HEK293T (cell line): Measurements from ENCODE around the gene F13B.

Experiments used
- BHLHE40 ChIP-seq: fragments of 450-650 bp; IDR thresholded peaks from 2 replicates; pipeline ENCODE4 v1.6.1; 2016; ENCODE audit warnings: mild to moderate bottlenecking, moderate library complexity, borderline replicate concordance
- FOXA1 ChIP-seq: fragments of 450-650 bp; IDR thresholded peaks from 2 replicates; pipeline ENCODE4 v1.6.1; 2016; ENCODE audit warnings: mild to moderate bottlenecking
- FOXM1 ChIP-seq: fragments of 450-650 bp; IDR thresholded peaks from 2 replicates; pipeline ENCODE4 v1.6.1; 2017; ENCODE audit warnings: mild to moderate bottlenecking, borderline replicate concordance
- SP1 ChIP-seq: fragments of 450-650 bp; IDR thresholded peaks from 2 replicates; pipeline ENCODE4 v1.6.1; 2017

- TF ChIP-seq FOXM1, result no peak
- no peak for TF ChIP-seq BHLHE40
- TF ChIP-seq FOXA1, result no peak
- TF ChIP-seq SP1, result no peak
These were observed 50.3 kb downstream of the F13B start for GRCh38 chr1:197016751-197017150.
